Osteoblast (primary cell): ENCODE results near the gene CDADC1. TPM values are rescaled to one million over a fixed set of nuclear protein-coding genes. Genes with fewer than 3 reads are reported as not detected.

Source experiments
- DNase-seq: peaks from one replicate; pipeline ENCODE4 v3.0.0; 2011; ENCODE audit warnings: low spot score, mixed read lengths; ENCODE audit not compliant: insufficient read length; ENCODE audit errors: missing footprints
- H2AFZ ChIP-seq: 2 replicates; pipeline ENCODE4 v1.6.0; 2011; ENCODE audit warnings: mild to moderate bottlenecking, low read length
- H3K27ac ChIP-seq: 2 replicates; pipeline ENCODE4 v1.5.1; 2011; ENCODE audit warnings: mild to moderate bottlenecking, low read depth, low read length, moderate library complexity
- H3K27me3 ChIP-seq: 2 replicates; pipeline ENCODE4 v1.6.0; 2012; ENCODE audit warnings: mild to moderate bottlenecking, control low read depth, inconsistent platforms, low read length, moderate library complexity; ENCODE audit not compliant: insufficient read depth
- H3K36me3 ChIP-seq: 2 replicates; pipeline ENCODE4 v1.5.1; 2011; ENCODE audit warnings: mild to moderate bottlenecking, low read length, control low read depth, moderate library complexity; ENCODE audit not compliant: insufficient read depth
- H3K4me1 ChIP-seq: 2 replicates; pipeline ENCODE4 v1.5.1; 2011; ENCODE audit warnings: mild to moderate bottlenecking, low read length, control low read depth, moderate library complexity; ENCODE audit not compliant: insufficient read depth
- H3K4me2 ChIP-seq: 2 replicates; pipeline ENCODE4 v1.6.0; 2011; ENCODE audit warnings: mild to moderate bottlenecking, low read length; ENCODE audit not compliant: insufficient read depth
- H3K4me3 ChIP-seq: fragments of 200-600 bp; sonication (generic); 3 replicates; pipeline ENCODE4 v1.5.1; 2012; ENCODE audit warnings: mild to moderate bottlenecking, low read length, inconsistent platforms; ENCODE audit not compliant: insufficient read depth
- H3K79me2 ChIP-seq: 2 replicates; pipeline ENCODE4 v1.6.0; 2012; ENCODE audit warnings: mild to moderate bottlenecking, low read length, control low read depth, inconsistent platforms; ENCODE audit not compliant: insufficient read depth
- H3K9me3 ChIP-seq: 2 replicates; pipeline ENCODE4 v1.5.1; 2011; ENCODE audit warnings: low read depth, low read length, control low read depth
- H4K20me1 ChIP-seq: 2 replicates; pipeline ENCODE4 v1.6.0; 2012; ENCODE audit warnings: mild to moderate bottlenecking, low read length, control low read depth; ENCODE audit not compliant: insufficient read depth
- total RNA-seq: library from RNA; depleted of rRNA; stranded (reverse); fragments of >200 nt; gene quantifications from 2 replicates; pipeline ENCODE4 v1.2.3, GENCODE V29; 2012
- TF ChIP-seq, protein P1 (sequence below): IDR thresholded peaks from 2 replicates; pipeline ENCODE4 v1.5.1; 2011; ENCODE audit warnings: mild to moderate bottlenecking, low read depth, low read length, moderate library complexity; ENCODE audit errors: extremely low read depth

The CDADC1 gene
- total RNA-seq, 1 donor = 3.6 TPM

DNA sequence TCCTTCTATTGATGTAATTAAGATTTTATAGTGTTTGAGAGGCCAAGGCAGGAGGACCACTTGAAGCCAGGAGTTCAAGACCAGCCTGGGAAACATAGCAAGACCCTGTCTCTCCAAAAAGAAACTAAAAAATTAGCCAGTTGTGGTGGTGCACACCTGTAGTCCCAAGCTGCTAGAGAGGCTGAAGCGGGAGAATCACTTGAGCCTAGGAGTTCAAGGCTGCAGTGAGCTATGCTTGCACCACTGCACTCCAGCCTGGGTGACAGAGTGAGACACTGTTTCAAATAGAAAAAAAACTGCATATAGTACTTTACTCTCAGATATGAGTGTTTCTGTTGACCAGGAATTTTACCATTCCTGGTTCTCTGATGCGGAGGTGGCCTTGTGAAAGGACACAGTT is 48.9 kb downstream of the CDADC1 start:
- TF ChIP-seq, protein P1, sequence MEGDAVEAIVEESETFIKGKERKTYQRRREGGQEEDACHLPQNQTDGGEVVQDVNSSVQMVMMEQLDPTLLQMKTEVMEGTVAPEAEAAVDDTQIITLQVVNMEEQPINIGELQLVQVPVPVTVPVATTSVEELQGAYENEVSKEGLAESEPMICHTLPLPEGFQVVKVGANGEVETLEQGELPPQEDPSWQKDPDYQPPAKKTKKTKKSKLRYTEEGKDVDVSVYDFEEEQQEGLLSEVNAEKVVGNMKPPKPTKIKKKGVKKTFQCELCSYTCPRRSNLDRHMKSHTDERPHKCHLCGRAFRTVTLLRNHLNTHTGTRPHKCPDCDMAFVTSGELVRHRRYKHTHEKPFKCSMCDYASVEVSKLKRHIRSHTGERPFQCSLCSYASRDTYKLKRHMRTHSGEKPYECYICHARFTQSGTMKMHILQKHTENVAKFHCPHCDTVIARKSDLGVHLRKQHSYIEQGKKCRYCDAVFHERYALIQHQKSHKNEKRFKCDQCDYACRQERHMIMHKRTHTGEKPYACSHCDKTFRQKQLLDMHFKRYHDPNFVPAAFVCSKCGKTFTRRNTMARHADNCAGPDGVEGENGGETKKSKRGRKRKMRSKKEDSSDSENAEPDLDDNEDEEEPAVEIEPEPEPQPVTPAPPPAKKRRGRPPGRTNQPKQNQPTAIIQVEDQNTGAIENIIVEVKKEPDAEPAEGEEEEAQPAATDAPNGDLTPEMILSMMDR = no peak
- H3K4me1 ChIP-seq = no peaks in the 10 kb centered on the region
- H3K27me3 ChIP-seq = no peaks in the 10 kb centered on the region
- no peaks in the 10 kb centered on the region for H3K9me3 ChIP-seq
- no peaks in the 10 kb centered on the region for H4K20me1 ChIP-seq
- no peak overlapping the region for H3K4me2 ChIP-seq
- H3K4me3 ChIP-seq = no peak overlapping the region
- H2AFZ ChIP-seq = no peak overlapping the region
- H3K79me2 ChIP-seq = no peaks in the 10 kb centered on the region
- H3K27ac ChIP-seq = no peak overlapping the region
- no peak for DNase-seq
- no peaks in the 10 kb centered on the region for H3K36me3 ChIP-seq

DNA sequence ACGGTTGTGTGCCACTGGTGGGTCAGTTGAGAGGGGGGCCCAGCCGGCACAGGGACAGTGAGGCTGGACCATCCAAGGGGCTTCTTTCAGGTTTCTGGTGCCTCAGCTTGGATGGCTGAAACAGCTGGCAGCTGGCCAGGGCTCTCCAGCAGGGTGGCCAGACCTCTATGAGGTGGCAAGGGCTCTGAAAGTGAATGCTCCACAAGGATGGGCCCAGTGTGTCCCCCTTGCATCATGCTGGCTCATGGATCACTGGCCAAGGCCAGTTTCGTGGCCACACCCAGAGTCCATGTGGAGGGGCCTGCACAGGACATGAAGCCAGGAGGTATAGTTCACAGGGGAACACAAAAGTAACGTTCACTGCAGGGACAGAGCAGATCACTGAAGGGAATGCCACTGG is 49.6 kb downstream of the CDADC1 start:
- no peak for DNase-seq
- TF ChIP-seq, protein P1 = no peak
- H3K4me1 ChIP-seq = no peaks in the 10 kb centered on the region

DNA sequence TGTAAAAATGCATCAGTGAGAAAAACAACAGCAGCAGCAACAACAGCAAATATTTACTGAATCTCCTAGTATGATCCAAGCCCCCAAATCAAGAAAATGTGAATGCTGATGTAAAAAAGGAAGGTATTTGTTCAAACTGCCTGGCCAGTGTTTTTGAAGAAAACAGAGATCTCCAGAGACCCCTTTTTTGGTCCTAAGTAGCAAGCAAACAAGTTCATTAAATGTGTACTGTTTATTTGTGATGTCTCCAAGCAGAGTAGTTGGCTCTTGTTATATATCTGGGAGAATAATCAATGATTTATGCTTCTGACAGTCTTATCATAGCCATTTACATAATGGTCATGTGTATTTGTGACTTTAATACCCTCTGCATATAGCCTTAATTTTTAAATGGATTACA is 50.7 kb downstream of the CDADC1 start:
- no peaks in the 10 kb centered on the region for H3K9me3 ChIP-seq
- TF ChIP-seq, protein P1 = no peak
- no peaks in the 10 kb centered on the region for H4K20me1 ChIP-seq
- no peaks in the 10 kb centered on the region for H3K79me2 ChIP-seq
- DNase-seq = no peak
- H3K4me1 ChIP-seq = no peaks in the 10 kb centered on the region
- no peak overlapping the region for H3K4me3 ChIP-seq
- no peaks in the 10 kb centered on the region for H3K27me3 ChIP-seq
- no peak overlapping the region for H3K27ac ChIP-seq
- H3K4me2 ChIP-seq = no peak overlapping the region
- no peaks in the 10 kb centered on the region for H3K36me3 ChIP-seq
- H2AFZ ChIP-seq = no peak overlapping the region

More for the DNA sequence above, 49.6 kb downstream of the CDADC1 start:
- no peak overlapping the region for H3K4me3 ChIP-seq
- H3K4me2 ChIP-seq = no peak overlapping the region
- no peaks in the 10 kb centered on the region for H3K79me2 ChIP-seq
- H3K27me3 ChIP-seq = no peaks in the 10 kb centered on the region
- H4K20me1 ChIP-seq = no peaks in the 10 kb centered on the region
- no peak overlapping the region for H2AFZ ChIP-seq
- H3K9me3 ChIP-seq = no peaks in the 10 kb centered on the region
- H3K36me3 ChIP-seq = no peaks in the 10 kb centered on the region
- no peak overlapping the region for H3K27ac ChIP-seq

DNA sequence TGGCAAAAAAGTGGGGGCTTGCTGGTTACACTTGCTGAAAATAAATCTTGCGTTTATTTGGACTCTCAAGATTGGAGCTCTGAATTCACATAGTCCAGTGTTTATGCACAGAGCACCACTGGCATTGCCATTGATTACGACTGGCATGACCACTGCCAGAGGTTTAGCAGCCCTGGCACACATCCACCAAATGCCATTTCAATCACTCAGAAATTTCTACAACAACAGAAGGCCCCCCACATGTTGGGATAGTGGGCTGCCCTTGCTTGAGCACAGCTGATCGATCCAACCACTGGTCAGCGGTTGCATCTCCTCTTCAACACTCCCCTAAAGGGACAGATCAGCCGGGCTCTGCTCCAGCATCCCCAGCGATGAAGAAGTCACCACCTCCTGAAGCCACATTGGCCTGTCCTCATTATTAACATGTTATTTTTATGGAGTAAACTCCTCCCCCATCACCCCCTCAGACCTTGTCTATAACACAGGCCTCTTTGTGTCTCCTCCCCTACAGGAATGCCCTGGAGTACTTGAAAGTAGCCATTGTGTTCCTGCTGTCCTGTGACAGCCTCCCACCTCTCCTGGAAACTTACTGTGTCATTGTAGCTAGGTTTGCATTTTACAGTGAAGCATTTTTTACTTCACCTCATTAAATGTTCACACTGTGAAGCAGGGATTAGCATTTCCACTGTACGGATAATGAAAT is 51.3 kb downstream of the CDADC1 start:
- no peak overlapping the region for H3K4me2 ChIP-seq
- H3K27me3 ChIP-seq = no peaks in the 10 kb centered on the region
- H3K79me2 ChIP-seq = no peaks in the 10 kb centered on the region
- no peaks in the 10 kb centered on the region for H4K20me1 ChIP-seq
- no peaks in the 10 kb centered on the region for H3K36me3 ChIP-seq
- DNase-seq = no peak
- H3K4me1 ChIP-seq = no peaks in the 10 kb centered on the region
- H3K27ac ChIP-seq = no peak overlapping the region
- peak overlapping the region; percentile 49 for H2AFZ ChIP-seq
- H3K9me3 ChIP-seq = no peaks in the 10 kb centered on the region
- TF ChIP-seq, protein P1 = no peak
- H3K4me3 ChIP-seq = no peak overlapping the region
